Measurements from ENCODE around the gene NTN3. TPM values are rescaled to one million over a fixed set of nuclear protein-coding genes. Genes with fewer than 3 reads are reported as not detected.

NTN3 gene
- total and polyA plus RNA-seq, 2 experiments from 2014 or later, result 2.4 to 4.8 TPM

DNA sequence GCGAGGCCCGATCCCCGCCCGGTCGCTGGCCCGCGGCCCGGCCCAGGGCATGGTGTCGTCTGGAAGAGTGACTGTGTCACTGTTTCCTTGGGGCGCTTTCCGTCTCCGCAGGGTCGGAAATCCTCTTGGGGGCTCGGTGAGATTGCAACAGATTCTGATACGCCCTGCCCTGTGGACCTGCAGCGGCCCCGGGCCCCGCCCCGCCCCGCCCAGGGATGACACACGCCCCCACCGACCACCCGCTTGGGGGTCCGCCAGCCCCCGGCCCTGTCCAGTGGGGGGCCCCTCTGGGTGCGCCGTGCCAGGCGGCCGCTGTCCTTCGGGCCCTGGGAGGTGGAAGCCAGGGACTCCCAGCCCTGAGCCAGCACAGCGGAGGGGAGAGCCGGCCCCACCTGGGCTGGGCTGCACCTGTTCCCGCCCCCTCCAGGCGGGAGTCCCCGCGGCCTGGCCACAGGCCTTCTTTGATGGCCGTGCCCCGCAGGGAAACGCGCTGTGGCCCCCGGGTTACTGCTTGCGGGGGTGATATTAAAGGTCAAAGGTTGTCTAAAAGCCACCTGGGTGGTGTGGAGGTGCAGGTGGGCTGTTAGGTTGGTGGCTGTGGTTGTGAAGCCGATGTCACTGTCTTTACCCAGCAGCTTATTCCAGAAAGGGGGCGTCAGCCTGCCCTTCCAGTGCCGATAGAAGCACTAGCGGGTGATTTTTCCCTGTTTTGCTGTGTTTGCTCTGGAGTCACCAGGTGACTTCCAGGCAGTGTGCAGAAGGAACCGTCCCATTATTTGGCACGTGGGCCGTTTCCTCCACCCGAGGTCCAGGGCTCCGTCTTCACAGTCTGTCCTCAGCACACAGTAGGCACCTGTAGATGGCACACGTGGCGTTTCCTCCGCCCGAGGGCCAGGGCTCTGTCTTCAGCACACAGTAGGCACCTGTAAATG is 4.6 kb downstream of the NTN3 start:
- Histone ChIP-seq H3K4me1 (ENCODE audit: insufficient read depth) (peaks cover 50% of the 10 kb centered on the region), H3K27ac (peak overlapping the region; percentile 72), H3K36me3 (replicated peaks; ENCODE audit: insufficient read depth, low read depth) (no peaks in the 10 kb centered on the region), H3K9me3 (ENCODE audit: low read depth) (no peaks in the 10 kb centered on the region), H2AFZ (peak overlapping the region; percentile 4), H3K4me2 (peak overlapping the region; percentile 99), H3K9me2 (replicated peaks; ENCODE audit: insufficient read depth) (no peaks in the 10 kb centered on the region), H3K79me2 (peaks cover 58% of the 10 kb centered on the region), H3K27me3 (no peaks in the 10 kb centered on the region), H3K4me3 (peak overlapping the region; percentile 83), H4K20me1 (ENCODE audit: insufficient read depth, poor library complexity, severe bottlenecking) (peaks cover 30% of the 10 kb centered on the region)
- WGBS (ENCODE audit: low lambda C conversion rate, missing lambda C conversion rate), result 13% methylated on average over 34 of the region's 55 CpGs
- TF ChIP-seq CTCF (IDR thresholded peaks at IDR 0.05; ENCODE audit: poor library complexity), result no peak
- no peak for TF ChIP-seq EZH2phosphoT487 (IDR thresholded peaks at IDR 0.05; ENCODE audit: low read depth, severe bottlenecking, unreplicated experiment)
- no peak for TF ChIP-seq EZH2 (IDR thresholded peaks at IDR 0.05; ENCODE audit: borderline replicate concordance)
- peak; percentile 64 for DNase-seq (ENCODE audit: low spot score)

- H3K4me1 ChIP-seq (ENCODE audit: insufficient read depth), result peaks cover 44% of the 10 kb centered on the region
- H3K36me3 ChIP-seq (replicated peaks; ENCODE audit: insufficient read depth, low read depth), result no peaks in the 10 kb centered on the region
- peak overlapping the region; percentile 72 for H3K27ac ChIP-seq
- DNase-seq (ENCODE audit: low spot score), result no peak
- WGBS (ENCODE audit: low lambda C conversion rate, missing lambda C conversion rate), result 81% methylated on average over 9 of the region's 9 CpGs
- H2AFZ ChIP-seq, result no peak overlapping the region
- H4K20me1 ChIP-seq (ENCODE audit: insufficient read depth, poor library complexity, severe bottlenecking), result peaks cover 30% of the 10 kb centered on the region
- H3K9me2 ChIP-seq (replicated peaks; ENCODE audit: insufficient read depth), result no peaks in the 10 kb centered on the region
- H3K4me2 ChIP-seq, result peak overlapping the region; percentile 99
- no peaks in the 10 kb centered on the region for H3K9me3 ChIP-seq (ENCODE audit: low read depth)
- H3K27me3 ChIP-seq, result no peaks in the 10 kb centered on the region
- peaks cover 64% of the 10 kb centered on the region for H3K79me2 ChIP-seq
- H3K4me3 ChIP-seq, result no peak overlapping the region
- TF ChIP-seq EZH2 (IDR thresholded peaks at IDR 0.05; ENCODE audit: borderline replicate concordance), result no peak
- no peak for TF ChIP-seq CTCF (IDR thresholded peaks at IDR 0.05; ENCODE audit: poor library complexity)
- no peak for TF ChIP-seq EZH2phosphoT487 (IDR thresholded peaks at IDR 0.05; ENCODE audit: low read depth, severe bottlenecking, unreplicated experiment)
These were observed 5.2 kb downstream of the NTN3 start for GRCh38 chr16:2476345-2476720.

DNA sequence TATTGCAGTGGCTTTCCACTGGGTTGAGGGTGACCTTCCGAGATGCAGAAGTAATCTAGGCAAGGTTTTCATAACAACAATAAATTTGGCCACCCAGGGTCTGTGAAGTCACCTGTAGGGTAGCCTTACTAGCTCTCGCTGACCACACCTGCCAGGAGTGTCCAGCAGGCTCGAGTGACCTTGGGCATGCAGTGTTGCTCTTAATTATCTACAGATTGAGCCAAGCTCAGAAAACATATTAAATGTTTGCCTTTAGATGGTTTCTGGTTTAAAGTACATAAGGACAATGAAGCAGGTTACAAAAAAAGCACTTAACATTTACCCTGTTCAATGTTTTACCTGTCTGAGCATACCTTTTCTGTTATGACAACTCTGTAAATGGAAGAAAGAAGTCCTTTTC is 5.6 kb downstream of the NTN3 start:
- H3K4me1 ChIP-seq (ENCODE audit: insufficient read depth), result peaks cover 40% of the 10 kb centered on the region
- no peak for DNase-seq (ENCODE audit: low spot score)

More for the DNA sequence above, 5.6 kb downstream of the NTN3 start:
- H3K27ac ChIP-seq, result peak overlapping the region; percentile 72
- TF ChIP-seq EZH2 (IDR thresholded peaks at IDR 0.05; ENCODE audit: borderline replicate concordance), result no peak
- no peak for TF ChIP-seq CTCF (IDR thresholded peaks at IDR 0.05; ENCODE audit: poor library complexity)
- H3K4me2 ChIP-seq, result peak overlapping the region; percentile 99
- no peaks in the 10 kb centered on the region for H3K9me2 ChIP-seq (replicated peaks; ENCODE audit: insufficient read depth)
- H3K79me2 ChIP-seq, result peaks cover 68% of the 10 kb centered on the region
- WGBS (ENCODE audit: low lambda C conversion rate, missing lambda C conversion rate), result 73% methylated on average over 3 of the region's 3 CpGs
- H2AFZ ChIP-seq, result no peak overlapping the region
- H3K4me3 ChIP-seq, result no peak overlapping the region
- H3K27me3 ChIP-seq, result no peaks in the 10 kb centered on the region
- no peaks in the 10 kb centered on the region for H3K36me3 ChIP-seq (replicated peaks; ENCODE audit: insufficient read depth, low read depth)
- H3K9me3 ChIP-seq (ENCODE audit: low read depth), result no peaks in the 10 kb centered on the region
- peaks cover 30% of the 10 kb centered on the region for H4K20me1 ChIP-seq (ENCODE audit: insufficient read depth, poor library complexity, severe bottlenecking)

Data from hepatocyte (in vitro differentiated cells).